HG02943 (cell line): Measurements from ENCODE around the gene RPL19.

Experiments
- ATAC-seq: cut with Tn5 transposase; IDR thresholded peaks from one replicate; pipeline ENCODE4 v1.9.1; 2021; ENCODE audit warnings: mild to moderate bottlenecking, low read depth, moderate library complexity; ENCODE audit not compliant: unreplicated experiment

RPL19 gene

DNA sequence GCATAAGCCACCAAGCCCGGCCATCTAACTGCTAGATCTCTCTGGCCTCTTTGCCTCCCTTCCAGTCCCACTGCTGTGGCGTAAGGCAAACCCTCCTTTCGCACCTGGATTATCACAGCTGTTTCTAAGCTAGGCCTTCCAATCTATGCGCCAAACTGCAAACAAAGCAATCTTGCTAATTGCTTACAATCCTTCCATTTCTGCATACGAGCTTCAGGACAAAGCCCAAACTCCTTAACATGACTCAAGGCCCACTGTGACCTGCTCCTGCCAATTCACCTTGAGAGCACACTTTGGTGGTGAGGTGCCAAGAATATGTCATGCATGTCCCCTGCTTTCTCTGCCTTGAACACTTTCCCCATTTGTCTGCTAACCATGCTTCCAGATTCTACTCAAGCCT lies 28.1 kb upstream of the RPL19 start:
- no peak for ATAC-seq

- no peak for ATAC-seq
These were observed 27.0 kb upstream of the RPL19 start for GRCh38 chr17:39173080-39173479.

GRCh38 chr17:39173526-39174274 lies 26.4 kb upstream of the RPL19 start:
- no peak for ATAC-seq

DNA sequence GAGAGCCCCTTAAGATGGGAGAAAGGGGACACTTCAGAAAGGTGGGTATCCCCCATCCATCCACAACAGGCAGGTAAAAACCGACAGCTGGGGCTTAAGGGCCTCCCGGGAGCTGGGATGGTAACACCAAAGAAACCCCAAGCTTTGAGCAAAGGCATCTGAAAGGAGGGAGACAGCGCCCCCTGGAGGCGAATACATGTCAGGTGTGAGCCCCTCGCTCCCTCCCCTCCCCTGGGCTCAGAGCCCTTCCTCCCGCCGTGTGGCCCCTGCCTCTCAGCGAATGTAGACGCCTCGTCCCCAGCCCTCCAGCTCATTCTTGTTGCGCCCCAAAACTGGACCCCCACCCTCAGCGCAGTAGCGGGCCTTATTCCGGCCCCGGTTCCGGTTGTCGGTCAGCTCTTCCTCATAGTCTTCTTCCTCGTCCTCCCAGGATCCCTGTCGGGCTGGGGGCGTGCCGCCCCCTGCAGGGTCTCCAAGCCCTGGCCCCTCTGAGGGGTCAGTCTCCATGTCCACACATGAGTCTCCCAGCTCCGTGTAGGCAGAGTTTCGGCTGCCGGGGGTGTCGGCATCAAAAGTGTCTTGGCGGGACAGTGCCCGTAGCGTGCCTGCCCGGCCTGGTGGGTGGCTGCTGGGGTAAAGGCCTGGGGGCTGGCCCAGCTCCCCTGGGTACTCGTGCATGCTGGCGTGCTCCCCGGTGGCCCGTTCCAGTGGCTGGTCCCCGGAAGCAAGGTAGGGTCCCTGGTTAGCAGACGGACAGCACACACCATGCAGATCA lies 25.0 kb upstream of the RPL19 start:
- no peak for ATAC-seq

DNA sequence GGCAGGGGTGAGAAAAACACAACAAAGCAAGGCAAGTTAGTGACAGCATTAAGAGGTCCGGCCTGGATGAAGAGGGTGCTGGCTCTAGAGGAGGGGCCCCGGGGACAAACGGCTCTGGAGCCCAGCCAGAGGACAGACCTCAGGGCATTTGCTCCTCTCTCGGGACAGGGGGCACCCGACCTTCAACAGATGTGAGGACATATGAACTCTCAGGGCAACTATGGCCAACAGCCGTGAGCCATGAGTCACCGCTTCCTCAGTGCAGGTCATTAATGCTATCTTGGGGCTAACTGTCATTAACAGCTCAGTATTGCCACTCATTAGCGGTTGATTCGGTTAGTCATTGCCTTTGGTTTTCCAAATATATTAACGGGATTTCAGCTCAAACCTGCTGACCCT lies 24.4 kb upstream of the RPL19 start:
- no peak for ATAC-seq

GRCh38 chr17:39177256-39177655 lies 22.8 kb upstream of the RPL19 start:
- ATAC-seq = no peak

DNA sequence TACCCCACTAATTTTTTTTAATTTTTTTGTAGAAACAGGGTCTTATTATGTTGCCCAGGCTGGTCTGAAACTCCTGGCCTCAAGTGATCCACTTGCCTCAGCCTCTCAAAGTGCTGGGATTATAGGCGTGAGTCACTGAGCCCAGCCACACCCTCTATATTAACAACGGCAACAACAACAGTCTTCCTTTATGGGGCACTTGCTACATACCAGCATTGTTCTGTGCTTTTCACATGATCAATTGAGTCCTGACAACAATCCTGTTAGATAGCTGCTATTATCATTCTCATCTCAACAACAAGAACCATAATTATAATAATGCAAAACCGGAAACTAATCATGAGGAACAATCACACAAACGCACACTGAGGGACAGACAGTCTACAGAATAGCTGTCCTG lies 21.5 kb upstream of the RPL19 start:
- ATAC-seq = no peak

- no peak for ATAC-seq
These were observed 18.8 kb upstream of the RPL19 start for GRCh38 chr17:39181303-39181702.

DNA sequence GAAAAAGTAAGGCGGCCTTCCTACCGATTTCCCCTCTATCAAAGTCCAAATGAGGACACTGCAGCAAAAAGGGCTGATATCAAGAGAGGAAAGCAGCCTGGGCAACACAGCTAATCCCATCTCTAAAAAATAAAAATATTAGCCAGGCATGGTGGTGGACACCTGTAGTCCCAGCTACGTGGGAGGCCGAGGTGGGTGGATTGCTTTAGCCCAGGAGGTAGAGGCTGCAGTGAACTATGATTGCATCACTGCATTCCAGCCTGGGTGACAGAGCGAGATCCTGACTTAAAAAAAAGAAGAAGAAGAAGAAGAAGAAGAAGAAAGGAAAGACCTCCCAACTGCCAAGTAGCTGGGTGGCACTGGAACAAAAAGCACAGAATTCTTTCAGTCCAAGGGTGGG lies 17.0 kb upstream of the RPL19 start:
- no peak for ATAC-seq

DNA sequence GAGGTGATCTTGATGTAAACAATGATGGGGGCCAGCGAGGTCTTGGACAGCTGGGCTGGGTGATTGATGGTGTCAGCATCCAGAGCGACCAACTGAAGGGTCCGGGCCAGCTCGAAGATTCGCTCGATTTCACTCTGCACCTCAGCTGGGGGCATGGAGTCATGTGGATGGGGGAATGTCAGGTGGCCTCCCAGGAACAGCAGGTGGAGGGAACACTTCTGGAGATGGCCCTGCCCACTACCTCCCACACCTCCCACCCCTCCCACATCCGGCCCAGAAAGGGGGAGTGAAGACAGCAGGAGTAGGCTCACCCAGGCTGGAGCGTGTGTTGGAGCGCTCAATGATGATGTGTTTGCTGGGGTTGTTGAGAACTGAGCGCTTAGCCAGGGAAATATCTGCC lies 16.4 kb upstream of the RPL19 start:
- ATAC-seq = no peak

- ATAC-seq = no peak
These were observed 13.5 kb upstream of the RPL19 start for GRCh38 chr17:39186481-39187002.

GRCh38 chr17:39187152-39187830 lies 12.8 kb upstream of the RPL19 start:
- ATAC-seq = no peak

- no peak for ATAC-seq
These were observed 8.2 kb upstream of the RPL19 start for GRCh38 chr17:39191750-39192510.

- ATAC-seq = no peak
These were observed 7.2 kb upstream of the RPL19 start for GRCh38 chr17:39192901-39193300.

DNA sequence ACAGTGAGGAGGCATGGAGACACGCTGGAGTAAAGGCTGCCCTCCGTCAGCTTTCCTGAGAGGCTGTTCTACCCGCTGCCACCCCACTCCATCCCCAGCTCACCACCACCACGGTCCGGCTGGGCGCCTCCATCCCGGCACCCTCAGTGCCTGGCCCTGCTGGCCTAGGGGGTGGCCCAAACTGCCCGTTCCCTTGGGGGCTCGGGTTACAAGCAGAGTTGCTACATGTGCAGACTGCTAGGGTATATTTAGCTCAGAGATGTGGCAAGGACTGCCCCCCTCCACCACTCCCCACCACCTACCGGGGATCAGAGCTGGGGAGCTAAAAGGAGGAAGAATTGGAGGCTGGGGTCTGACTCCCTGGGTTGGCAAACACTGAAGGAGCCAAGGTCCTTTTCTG lies 6.7 kb upstream of the RPL19 start:
- no peak for ATAC-seq

GRCh38 chr17:39194089-39194984 lies 5.7 kb upstream of the RPL19 start:
- no peak for ATAC-seq

DNA sequence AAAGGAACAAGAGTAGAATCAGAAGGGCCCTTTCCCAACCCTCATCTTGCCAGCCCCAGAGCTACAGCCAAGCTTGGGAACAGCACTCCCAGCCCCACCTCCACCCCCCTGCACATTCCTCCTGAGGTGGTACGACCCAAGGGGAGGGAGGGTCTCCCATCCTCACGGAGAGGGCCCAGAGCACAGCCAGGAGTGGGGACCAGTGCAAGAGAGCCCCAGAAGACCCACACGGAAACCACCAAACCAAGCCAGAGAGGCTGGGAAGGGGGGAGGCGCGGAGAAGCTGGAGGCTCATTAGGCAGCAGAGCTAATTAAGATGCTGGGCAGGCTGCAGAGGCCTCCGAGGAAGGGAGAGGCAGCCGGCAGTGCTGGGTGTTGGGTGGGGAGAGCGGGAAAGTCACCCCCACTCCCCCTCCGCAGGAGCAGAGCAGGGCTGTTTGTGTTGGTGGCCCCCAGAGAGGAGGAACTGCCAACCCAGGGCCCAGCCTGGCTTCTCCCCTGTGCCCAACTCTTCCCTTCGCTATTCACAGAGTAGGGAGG lies 5.0 kb upstream of the RPL19 start:
- ATAC-seq = no peak

GRCh38 chr17:39195568-39196160 lies 4.4 kb upstream of the RPL19 start:
- no peak for ATAC-seq

DNA sequence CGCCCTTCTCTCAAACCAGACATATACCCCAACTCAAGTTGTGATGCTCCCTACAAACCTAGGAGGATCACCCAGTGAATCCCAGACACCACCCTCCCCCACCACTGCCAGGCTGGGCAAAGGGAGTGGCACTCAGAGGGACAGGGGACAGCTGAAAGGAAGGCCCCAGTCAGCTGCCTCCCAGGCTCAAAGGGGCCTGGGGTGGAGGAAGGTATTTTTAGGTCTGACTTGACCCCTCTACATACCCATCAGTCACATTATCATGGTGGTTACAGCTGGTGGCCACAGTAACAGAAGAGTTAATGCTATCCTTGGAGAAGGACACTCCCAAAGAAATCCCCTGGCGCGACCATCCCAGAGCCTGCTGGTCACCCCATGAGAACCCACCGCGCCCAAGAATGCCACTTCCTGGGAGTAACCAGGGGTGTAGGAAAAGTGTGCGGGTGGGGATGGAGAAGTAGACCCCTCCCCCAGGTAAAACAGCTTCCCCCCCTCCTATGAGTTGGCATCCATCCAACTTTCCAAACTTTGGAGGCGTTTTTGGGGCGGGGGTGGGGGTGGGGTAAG lies 3.8 kb upstream of the RPL19 start:
- ATAC-seq = no peak
